Parathyroid adenoma (tissue), 2 donors: ENCODE measurements around the gene OR1N1.

Source experiments
- H2AFZ ChIP-seq: fragments of 300-600 bp; sonication (generic); one replicate; pipeline ENCODE4 v1.7.0; 2017; ENCODE audit warnings: antibody characterized with exemption, mild to moderate bottlenecking
- H3K27ac ChIP-seq: fragments of 300-600 bp; sonication (generic); one replicate; pipeline ENCODE4 v1.7.0; 2017
- H3K27me3 ChIP-seq: fragments of 300-600 bp; sonication (generic); one replicate; pipeline ENCODE4 v1.7.0; 2017; ENCODE audit warnings: low read length; ENCODE audit not compliant: control insufficient read depth, insufficient read depth
- H3K36me3 ChIP-seq: fragments of 300-600 bp; sonication (generic); one replicate; pipeline ENCODE4 v1.7.0; 2017; ENCODE audit warnings: low read length; ENCODE audit not compliant: control insufficient read depth, insufficient read depth
- H3K4me1 ChIP-seq: fragments of 300-600 bp; sonication (generic); one replicate; pipeline ENCODE4 v1.7.0; 2017; ENCODE audit warnings: control low read depth
- H3K4me2 ChIP-seq: fragments of 300-600 bp; sonication (generic); one replicate; pipeline ENCODE4 v1.7.0; 2017; ENCODE audit warnings: low read length
- H3K4me3 ChIP-seq: fragments of 300-600 bp; sonication (generic); one replicate; pipeline ENCODE4 v1.7.0; 2017; ENCODE audit warnings: low read depth, low read length
- H3K79me2 ChIP-seq: fragments of 300-600 bp; sonication (generic); one replicate; pipeline ENCODE4 v1.7.0; 2017; ENCODE audit warnings: control low read depth
- H3K9ac ChIP-seq: fragments of 300-600 bp; sonication (generic); one replicate; pipeline ENCODE4 v1.7.0; 2017; ENCODE audit warnings: mild to moderate bottlenecking
- H3K9me3 ChIP-seq: fragments of 300-600 bp; sonication (generic); one replicate; pipeline ENCODE4 v1.7.0; 2017; ENCODE audit warnings: low read length; ENCODE audit not compliant: control insufficient read depth
- TF ChIP-seq, protein P1 (sequence below): fragments of 300-600 bp; sonication (generic); IDR thresholded peaks from one replicate; pipeline ENCODE4 v1.7.0; 2017; ENCODE audit warnings: antibody characterized with exemption, mild to moderate bottlenecking
- donor health status: primary hyperparathyroidism.

Gene OR1N1, protein sequence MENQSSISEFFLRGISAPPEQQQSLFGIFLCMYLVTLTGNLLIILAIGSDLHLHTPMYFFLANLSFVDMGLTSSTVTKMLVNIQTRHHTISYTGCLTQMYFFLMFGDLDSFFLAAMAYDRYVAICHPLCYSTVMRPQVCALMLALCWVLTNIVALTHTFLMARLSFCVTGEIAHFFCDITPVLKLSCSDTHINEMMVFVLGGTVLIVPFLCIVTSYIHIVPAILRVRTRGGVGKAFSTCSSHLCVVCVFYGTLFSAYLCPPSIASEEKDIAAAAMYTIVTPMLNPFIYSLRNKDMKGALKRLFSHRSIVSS

DNA sequence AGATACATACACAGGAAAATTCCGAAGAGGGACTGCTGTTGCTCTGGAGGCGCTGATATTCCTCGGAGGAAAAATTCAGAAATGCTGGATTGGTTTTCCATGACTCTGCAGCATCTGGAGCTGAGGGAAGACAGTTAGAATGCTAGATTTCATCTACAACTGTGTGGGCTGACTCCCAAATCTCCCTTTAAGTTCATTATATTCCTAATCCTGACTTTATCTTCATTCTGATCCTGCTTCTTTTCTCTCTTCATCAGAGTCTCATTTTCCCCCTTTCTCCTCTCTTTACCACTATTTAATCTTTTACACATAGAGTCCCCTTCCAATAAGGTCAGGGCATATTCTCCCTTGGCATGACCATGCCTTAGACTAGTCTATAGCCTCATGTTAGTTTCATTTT, at the start of gene OR1N1:
TSS of gene OR1N1 (minus strand) at position 101 of the 400 bp plus-strand sequence. CDS start at position 101, 0 bp downstream.
- no peaks in the 10 kb centered on the region for H3K9me3 ChIP-seq
- no peaks in the 10 kb centered on the region for H3K27me3 ChIP-seq
- no peak within 1 kb of the TSS for H3K4me2 ChIP-seq
- no peaks in the 10 kb centered on the region for H3K4me1 ChIP-seq
- TF ChIP-seq, protein P1, sequence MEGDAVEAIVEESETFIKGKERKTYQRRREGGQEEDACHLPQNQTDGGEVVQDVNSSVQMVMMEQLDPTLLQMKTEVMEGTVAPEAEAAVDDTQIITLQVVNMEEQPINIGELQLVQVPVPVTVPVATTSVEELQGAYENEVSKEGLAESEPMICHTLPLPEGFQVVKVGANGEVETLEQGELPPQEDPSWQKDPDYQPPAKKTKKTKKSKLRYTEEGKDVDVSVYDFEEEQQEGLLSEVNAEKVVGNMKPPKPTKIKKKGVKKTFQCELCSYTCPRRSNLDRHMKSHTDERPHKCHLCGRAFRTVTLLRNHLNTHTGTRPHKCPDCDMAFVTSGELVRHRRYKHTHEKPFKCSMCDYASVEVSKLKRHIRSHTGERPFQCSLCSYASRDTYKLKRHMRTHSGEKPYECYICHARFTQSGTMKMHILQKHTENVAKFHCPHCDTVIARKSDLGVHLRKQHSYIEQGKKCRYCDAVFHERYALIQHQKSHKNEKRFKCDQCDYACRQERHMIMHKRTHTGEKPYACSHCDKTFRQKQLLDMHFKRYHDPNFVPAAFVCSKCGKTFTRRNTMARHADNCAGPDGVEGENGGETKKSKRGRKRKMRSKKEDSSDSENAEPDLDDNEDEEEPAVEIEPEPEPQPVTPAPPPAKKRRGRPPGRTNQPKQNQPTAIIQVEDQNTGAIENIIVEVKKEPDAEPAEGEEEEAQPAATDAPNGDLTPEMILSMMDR = no peak
- H3K9ac ChIP-seq = no peak within 1 kb of the TSS
- H3K36me3 ChIP-seq = no peaks in the 10 kb centered on the region
- no peak within 1 kb of the TSS for H3K27ac ChIP-seq
- no peak within 1 kb of the TSS for H2AFZ ChIP-seq
- H3K4me3 ChIP-seq = no peak within 1 kb of the TSS
- H3K79me2 ChIP-seq = no peaks in the 10 kb centered on the region

DNA sequence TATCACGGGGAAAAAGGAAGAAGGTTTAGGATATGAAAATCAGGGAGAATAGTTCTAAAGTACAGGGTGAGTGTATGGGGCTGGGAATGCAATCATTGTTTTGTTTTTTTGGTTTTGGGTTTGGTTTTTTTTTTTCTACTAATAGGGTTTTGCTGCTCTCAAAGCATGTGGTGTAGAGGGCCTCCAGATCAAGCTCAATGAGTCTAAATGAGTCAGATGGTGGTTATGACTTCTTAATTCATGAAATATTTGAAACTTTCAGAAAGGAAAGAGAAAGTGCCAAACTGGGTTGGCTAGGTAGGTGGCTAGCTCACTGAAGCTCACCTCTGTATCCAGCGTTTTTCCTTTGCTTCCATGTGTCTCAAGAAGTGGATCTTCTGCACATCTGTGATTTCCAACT, 45.4 kb upstream of the OR1N1 start:
- Histone ChIP-seq H3K27ac (no peak overlapping the region), H3K4me2 (no peak overlapping the region), H3K4me1 (no peaks in the 10 kb centered on the region), H3K9me3 (no peaks in the 10 kb centered on the region), H3K4me3 (no peak overlapping the region), H3K27me3 (no peaks in the 10 kb centered on the region), H3K36me3 (no peaks in the 10 kb centered on the region), H3K79me2 (no peaks in the 10 kb centered on the region), H2AFZ (no peak overlapping the region), H3K9ac (no peak overlapping the region)
- TF ChIP-seq, protein P1 = no peak

DNA sequence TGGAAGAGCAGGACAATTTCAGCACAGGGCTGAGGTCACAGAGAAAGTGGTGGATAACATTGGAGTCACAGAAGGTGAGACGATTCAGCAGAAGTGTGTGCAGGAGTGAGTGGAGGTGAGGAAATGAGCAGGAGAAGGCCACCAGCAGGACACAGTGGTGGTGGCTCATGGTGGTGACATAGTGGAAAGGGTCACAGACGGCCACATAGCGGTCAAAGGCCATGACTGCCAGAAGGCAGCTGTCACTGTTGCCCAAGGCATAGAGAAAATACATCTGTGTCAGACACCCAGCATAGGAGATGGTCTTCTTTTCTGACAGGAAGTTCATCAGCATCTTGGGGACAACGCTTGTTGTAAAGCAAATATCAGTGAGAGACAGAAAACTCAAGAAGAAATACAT, 40.8 kb upstream of the OR1N1 start:
- TF ChIP-seq, protein P1 = no peak
- H3K4me2 ChIP-seq = no peak overlapping the region
- H3K27ac ChIP-seq = no peak overlapping the region
- no peaks in the 10 kb centered on the region for H3K36me3 ChIP-seq
- H3K9ac ChIP-seq = no peak overlapping the region
- H3K9me3 ChIP-seq = no peaks in the 10 kb centered on the region
- H3K79me2 ChIP-seq = no peaks in the 10 kb centered on the region
- H3K4me1 ChIP-seq = no peaks in the 10 kb centered on the region
- H3K27me3 ChIP-seq = no peaks in the 10 kb centered on the region
- H2AFZ ChIP-seq = no peak overlapping the region
- no peak overlapping the region for H3K4me3 ChIP-seq

DNA sequence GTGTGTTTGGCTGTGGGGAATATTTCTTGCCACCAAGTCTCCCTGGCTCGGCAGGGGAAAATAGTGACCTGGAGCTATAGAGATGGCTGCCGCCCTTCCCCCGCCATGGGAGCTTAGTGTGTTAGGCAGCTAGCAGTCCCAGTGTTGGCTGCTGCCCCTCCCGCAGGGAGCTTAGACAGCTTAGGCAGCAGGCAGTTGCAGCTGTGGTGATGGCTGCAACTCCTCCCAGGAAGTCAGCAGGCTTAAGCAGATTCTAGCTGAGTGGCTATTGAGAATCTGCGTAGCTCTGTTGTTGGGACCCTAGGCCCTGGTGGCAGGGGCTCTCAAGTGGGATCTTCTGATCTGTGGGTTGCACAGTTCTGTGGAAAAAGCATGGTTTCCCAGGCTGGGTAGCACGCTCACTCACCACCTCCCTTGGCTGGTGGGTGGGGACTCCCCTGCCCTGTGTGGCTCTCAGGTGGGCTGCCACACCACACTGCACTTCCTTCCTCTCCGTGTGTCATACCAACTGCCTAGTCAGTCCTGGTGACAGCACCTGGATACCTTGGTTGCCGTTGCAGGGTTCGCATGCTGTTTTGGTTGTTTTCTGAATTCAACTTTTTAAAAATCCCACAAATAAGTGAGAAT, 35.2 kb upstream of the OR1N1 start:
- Histone ChIP-seq H3K79me2 (no peaks in the 10 kb centered on the region), H3K4me3 (no peak overlapping the region), H3K27ac (no peak overlapping the region), H3K4me1 (no peaks in the 10 kb centered on the region), H3K9ac (no peak overlapping the region), H3K27me3 (no peaks in the 10 kb centered on the region), H3K9me3 (no peaks in the 10 kb centered on the region), H3K36me3 (no peaks in the 10 kb centered on the region), H2AFZ (no peak overlapping the region), H3K4me2 (no peak overlapping the region)
- TF ChIP-seq, protein P1 = no peak

DNA sequence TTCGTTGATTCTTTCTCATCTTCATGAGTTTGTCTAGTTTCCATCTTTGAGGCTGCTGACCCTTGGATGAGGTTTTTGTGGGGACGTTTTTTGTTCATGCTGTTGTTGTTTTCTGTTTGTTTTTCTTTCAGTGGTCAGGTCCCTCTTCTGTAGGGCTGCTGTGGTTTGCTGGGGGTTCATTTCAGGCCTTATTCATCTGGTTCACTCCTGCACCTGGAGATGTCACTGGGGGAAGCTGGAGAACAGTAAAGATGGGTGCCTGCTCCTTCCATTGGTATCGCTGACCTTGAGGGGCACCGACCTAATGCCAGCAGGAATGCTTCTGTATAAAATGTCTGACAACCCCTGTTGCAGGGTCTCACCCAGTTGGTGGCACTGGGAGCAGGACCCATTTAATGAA, 34.4 kb upstream of the OR1N1 start:
- Histone ChIP-seq H3K9me3 (no peaks in the 10 kb centered on the region), H3K27ac (no peak overlapping the region), H3K4me1 (no peaks in the 10 kb centered on the region), H3K9ac (no peak overlapping the region), H3K79me2 (no peaks in the 10 kb centered on the region), H3K36me3 (no peaks in the 10 kb centered on the region), H3K27me3 (no peaks in the 10 kb centered on the region), H2AFZ (no peak overlapping the region), H3K4me3 (no peak overlapping the region), H3K4me2 (no peak overlapping the region)
- TF ChIP-seq, protein P1 = no peak
